Panc1 (cell line): ENCODE measurements around the gene IFNLR1. TPM values are rescaled to one million over a fixed set of nuclear protein-coding genes. Genes with fewer than 3 reads are reported as not detected.

ENCODE experiments used
- ATAC-seq: fragments of 200-7000 bp; cut with Tn5 transposase; 2 replicates; pipeline ENCODE4 v1.9.1; 2020; ENCODE audit warnings: mild to moderate bottlenecking, moderate library complexity
- BruUV-seq: library from RNA; stranded (reverse); fragments of 400-500 nt; replicated peaks from 2 replicates; lab custom pipeline; 2021; lab: Mats Ljungman, UMichigan
- CTCF ChIA-PET: fragments of 300-600 bp; sonication (Branson Sonifier 250); formaldehyde crosslinking; loops from one replicate; lab custom pipeline; 2022; ENCODE audit warnings: antibody characterized with exemption; lab: Charles Lee
- POLR2A ChIA-PET: fragments of 300-600 bp; sonication (Branson Sonifier 250); formaldehyde crosslinking; loops from one replicate; lab custom pipeline; 2022; ENCODE audit warnings: antibody characterized with exemption; lab: Charles Lee
- DNase-seq: peaks from one replicate; pipeline ENCODE4 v3.0.0-alpha.2; 2010; ENCODE audit warnings: low read depth, low spot score
- H3K27ac ChIP-seq: 2 replicates; pipeline ENCODE4 v1.5.1; 2011; ENCODE audit warnings: mild to moderate bottlenecking, low read length, inconsistent platforms
- H3K27me3 ChIP-seq: fragments of 200-500 bp; sonication (Bioruptor generic); 2 replicates; pipeline ENCODE4 v1.6.0; 2014; ENCODE audit warnings: low read length, inconsistent platforms; ENCODE audit not compliant: control insufficient read depth, insufficient read depth
- H3K36me3 ChIP-seq: fragments of 200-500 bp; sonication (Bioruptor generic); 2 replicates; pipeline ENCODE4 v1.5.1; 2014; ENCODE audit warnings: inconsistent platforms, mild to moderate bottlenecking, low read length, moderate library complexity; ENCODE audit not compliant: control insufficient read depth, insufficient read depth
- H3K4me1 ChIP-seq: 2 replicates; pipeline ENCODE4 v1.5.1; 2011; ENCODE audit warnings: inconsistent platforms, mild to moderate bottlenecking, low read length, moderate library complexity; ENCODE audit not compliant: control insufficient read depth, insufficient read depth
- H3K4me3 ChIP-seq, 2 experiments: 2 replicates each; pipeline ENCODE4 v1.5.1; 2011 to 2012; ENCODE audit warnings: low read depth in 2 of 2, low read length in 2 of 2, mild to moderate bottlenecking in 2 of 2, inconsistent platforms in 1 of 2, moderate library complexity in 1 of 2
- H3K9me3 ChIP-seq: fragments of 200-500 bp; sonication (Bioruptor generic); 2 replicates; pipeline ENCODE4 v1.5.1; 2014; ENCODE audit warnings: low read depth, mild to moderate bottlenecking, inconsistent platforms, low read length, moderate library complexity; ENCODE audit not compliant: control insufficient read depth, insufficient read depth
- CTCF ChIP-seq: fragments of 450-650 bp; IDR thresholded peaks from 2 replicates; pipeline ENCODE4 v1.5.1; 2017; ENCODE audit warnings: mild to moderate bottlenecking
- POLR2AphosphoS5 ChIP-seq: IDR thresholded peaks from 2 replicates; pipeline ENCODE4 v1.6.1; 2012; ENCODE audit warnings: mild to moderate bottlenecking, low read depth, low read length, moderate library complexity
- REST ChIP-seq, 2 experiments: IDR thresholded peaks; 2 replicates each; pipeline ENCODE4 v1.6.1; 2011 to 2012; ENCODE audit warnings: low read depth in 2 of 2, control low read depth in 1 of 2, low read length in 1 of 2, mild to moderate bottlenecking in 1 of 2, moderate library complexity in 1 of 2; ENCODE audit not compliant: insufficient read depth in 1 of 2
- SIN3A ChIP-seq: IDR thresholded peaks from 2 replicates; pipeline ENCODE4 v1.6.1; 2012; ENCODE audit warnings: low read depth, mild to moderate bottlenecking, low read length, moderate library complexity, borderline replicate concordance; ENCODE audit not compliant: insufficient read depth
- TCF7L2 ChIP-seq: IDR thresholded peaks from 2 replicates; pipeline ENCODE4 v1.6.1; 2011; ENCODE audit warnings: mild to moderate bottlenecking, low read depth, low read length, inconsistent platforms
- in situ Hi-C: cut with HindIII; loops from 2 replicates; pipeline ENCODE4 v1.10.0; 2016; ENCODE audit warnings: low sequenced_read_pairs, low pct_unique_long_range_greater_than_20kb
- intact Hi-C: fragments of 100-400 bp; cut with micrococcal nuclease; formaldehyde crosslinking; loops from one replicate; pipeline ENCODE4 v1.10.0; 2022; ENCODE audit not compliant: unreplicated experiment
- total RNA-seq: library from RNA; stranded (reverse); gene quantifications from one replicate; pipeline ENCODE4 v1.2.1, GENCODE V29; 2021; ENCODE audit not compliant: unreplicated experiment

The IFNLR1 gene
- total RNA-seq, 1 experiment from 2014 or later = 1.0 TPM

DNA sequence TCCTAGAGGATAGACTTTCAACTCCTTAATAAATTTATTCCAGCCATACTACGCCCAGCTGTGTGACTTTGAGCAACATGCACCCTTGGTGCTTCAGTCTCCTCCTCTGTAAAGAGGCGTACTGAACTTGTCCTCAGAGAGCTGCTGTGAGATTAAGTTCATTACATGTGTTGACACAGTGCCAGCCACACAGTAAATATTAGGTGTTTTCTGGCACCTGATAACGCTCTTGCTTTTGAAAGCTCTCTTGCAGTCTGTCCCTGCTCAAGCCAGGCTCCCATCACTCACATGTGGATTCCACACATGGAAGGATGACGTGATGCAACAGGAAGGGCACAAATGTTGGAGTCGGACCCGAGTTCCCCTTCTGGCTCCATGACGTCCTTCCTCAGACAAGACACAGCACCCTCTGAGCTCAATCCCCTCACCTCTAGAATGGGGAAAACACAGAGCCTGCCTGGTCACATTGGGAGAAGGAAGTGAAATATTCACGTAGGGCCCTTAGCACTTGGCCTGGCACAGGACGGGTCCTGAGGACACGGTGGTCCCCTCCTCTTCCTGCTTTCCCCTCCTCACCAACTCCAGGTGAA, 7.7 kb downstream of the IFNLR1 start:
- ATAC-seq (no peak), DNase-seq (no peak)
- no peaks in the 10 kb centered on the region for H3K4me1 ChIP-seq
- no peak overlapping the region for H3K4me3 ChIP-seq
- no peaks in the 10 kb centered on the region for H3K36me3 ChIP-seq
- no peak overlapping the region for H3K27ac ChIP-seq
- TF ChIP-seq SIN3A (no peak), REST (IDR thresholded peaks at IDR 0.05; ENCODE audit: insufficient read depth in 1 of 2, low read depth in 2 of 2, low read length in 1 of 2) (no peak), POLR2AphosphoS5 (no peak), CTCF (no peak), TCF7L2 (no peak)
- no TSS peak for BruUV-seq
- POLR2A ChIA-PET = no interaction called here
- H3K27me3 ChIP-seq = no peaks in the 10 kb centered on the region
- intact Hi-C loops (no loop called here), in situ Hi-C loops (no loop called here)
- CTCF ChIA-PET = no interaction called here
- no peaks in the 10 kb centered on the region for H3K9me3 ChIP-seq

DNA sequence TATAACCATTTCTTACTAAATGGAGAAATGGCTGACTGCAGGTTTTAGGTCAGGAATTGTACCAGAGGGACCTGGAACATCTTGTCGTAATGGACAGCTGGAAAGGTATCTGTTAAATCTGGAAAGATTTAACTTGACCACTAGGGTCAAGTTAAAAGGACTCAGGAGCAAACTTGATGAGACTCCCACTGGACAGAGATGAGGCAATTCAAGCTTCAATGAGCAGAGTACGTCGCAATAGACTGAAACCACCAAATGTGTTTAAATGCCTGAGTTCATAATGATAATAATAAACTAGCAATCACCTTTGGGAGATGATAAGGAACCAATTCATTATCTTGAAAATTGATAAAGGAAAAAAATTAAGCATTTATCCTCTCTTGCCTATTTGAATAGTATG, 8.7 kb downstream of the IFNLR1 start:
- Histone ChIP-seq H3K9me3 (no peaks in the 10 kb centered on the region), H3K27ac (no peak overlapping the region), H3K27me3 (no peaks in the 10 kb centered on the region), H3K4me3 (no peak overlapping the region), H3K4me1 (no peaks in the 10 kb centered on the region), H3K36me3 (no peaks in the 10 kb centered on the region)
- ATAC-seq (no peak), DNase-seq (no peak)
- ChIA-PET CTCF (no interaction called here), POLR2A (no interaction called here)
- in situ Hi-C loops = no loop called here
- intact Hi-C loops = no loop called here
- TF ChIP-seq POLR2AphosphoS5 = no peak
- no peak for TF ChIP-seq TCF7L2
- TF ChIP-seq SIN3A = no peak
- no peak for TF ChIP-seq REST (IDR thresholded peaks at IDR 0.05; ENCODE audit: insufficient read depth in 1 of 2, low read depth in 2 of 2, low read length in 1 of 2)
- no peak for TF ChIP-seq CTCF
- no TSS peak for BruUV-seq
